Activated CD4-positive, alpha-beta T cell treated with anti-CD3 and anti-CD28 coated beads for 48 hours (primary cell): ENCODE results near the gene ZNF853.
"Not testable (repeated sequence)": the region's sequence is repeated elsewhere in the genome, so short reads cannot be mapped to it uniquely, and the experiment has no call there.

Source experiments
- DNase-seq: peaks from one replicate; pipeline ENCODE4 v3.0.0-alpha.2; 2020

The ZNF853 gene

GRCh38 chr7:6653071-6654003 lies 37.9 kb downstream of the ZNF853 start:
- no peak for DNase-seq

GRCh38 chr7:6654113-6654841 lies 38.9 kb downstream of the ZNF853 start:
- no peak for DNase-seq

- DNase-seq: no peak
Measured at GRCh38 chr7:6654842-6655610, 39.6 kb downstream of the ZNF853 start.

GRCh38 chr7:6655636-6656385 lies 40.4 kb downstream of the ZNF853 start:
- no peak for DNase-seq

GRCh38 chr7:6656413-6656812 lies 41.0 kb downstream of the ZNF853 start:
- DNase-seq: no peak

- DNase-seq: no peak
Measured at GRCh38 chr7:6658618-6659345, 43.4 kb downstream of the ZNF853 start.

GRCh38 chr7:6670851-6671250 lies 55.4 kb downstream of the ZNF853 start:
- DNase-seq: not testable (repeated sequence)
